HUDEP-2 (cell line): ENCODE results near the gene VAV3.
"Not testable (repeated sequence)": the region's sequence is repeated elsewhere in the genome, so short reads cannot be mapped to it uniquely, and the experiment has no call there.

Experiments
- DNase-seq, 76 experiments: peaks; one replicate each; lab custom pipeline; 2025; ENCODE audit not compliant: unreplicated experiment in 76 of 76; lab: John Stamatoyannopoulos, UW

VAV3 gene

DNA sequence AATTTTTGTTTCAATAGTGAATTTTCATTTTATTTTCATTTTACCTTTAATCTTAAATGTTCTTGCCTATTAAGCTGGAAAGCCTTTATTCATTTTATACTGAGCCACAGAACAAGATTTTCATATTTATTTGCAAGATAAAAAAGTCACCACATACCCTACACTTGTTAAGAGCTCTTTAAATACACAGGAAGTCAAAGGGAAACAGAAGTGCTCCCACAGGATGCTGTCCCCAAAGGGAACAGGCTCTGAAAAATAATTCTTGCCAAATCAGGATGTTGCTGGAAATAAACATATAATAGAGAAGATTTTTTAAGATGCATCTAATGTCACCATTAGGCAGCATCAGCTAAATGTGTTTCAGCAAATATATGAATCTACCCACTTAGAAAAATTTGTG, 113.6 kb downstream of the VAV3 start:
- no peak for DNase-seq

DNA sequence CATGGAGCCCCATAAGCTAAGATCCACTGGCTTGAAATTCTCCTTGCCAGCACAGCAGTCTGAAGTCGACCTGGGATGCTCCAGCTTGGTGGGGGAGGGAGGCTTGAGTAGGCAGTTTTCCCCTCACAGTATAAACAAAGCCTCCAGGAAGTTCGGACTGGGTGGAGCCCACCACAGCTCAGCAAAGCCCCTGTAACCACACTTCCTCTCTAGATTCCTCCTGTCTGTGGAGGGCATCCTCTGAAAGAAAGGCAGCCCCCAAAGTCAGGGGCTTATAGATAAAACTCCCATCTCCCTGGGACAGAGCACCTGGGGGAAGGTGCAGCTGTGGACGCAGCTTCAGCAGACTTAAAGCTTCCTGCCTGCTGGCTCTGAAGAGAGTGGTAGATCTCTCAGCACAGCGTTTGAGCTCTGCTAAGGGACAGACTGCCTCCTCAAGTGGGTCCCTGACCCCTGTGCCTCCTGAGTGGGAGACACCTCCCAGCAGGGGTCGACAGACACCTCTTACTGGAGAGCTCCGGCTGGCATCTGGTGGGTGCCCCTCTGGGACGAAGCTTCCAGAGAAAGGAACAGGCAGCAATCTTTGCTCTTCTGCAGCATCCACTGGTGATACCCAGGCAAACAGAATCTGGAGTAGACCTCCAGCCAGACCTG, 120.3 kb downstream of the VAV3 start:
- DNase-seq: not testable (repeated sequence)

DNA sequence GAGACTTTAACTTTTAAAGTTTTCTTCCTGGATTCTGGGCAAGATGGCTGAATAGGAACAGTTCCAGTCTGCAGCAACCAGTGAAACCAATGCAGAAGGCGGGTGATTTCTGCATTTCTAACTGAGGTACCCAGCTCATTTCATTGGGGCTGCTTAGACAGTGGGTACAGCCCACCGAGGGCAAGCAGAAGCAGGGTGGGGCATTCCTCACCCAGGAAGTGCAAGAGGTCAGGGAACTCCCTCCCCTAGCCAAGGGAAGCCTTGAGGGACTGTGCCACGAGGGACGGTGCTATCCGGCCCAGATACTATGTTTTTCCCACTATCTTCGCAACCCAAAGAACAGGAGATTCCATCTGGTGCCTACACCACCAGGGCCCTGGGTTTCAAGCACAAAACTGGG, 121.0 kb downstream of the VAV3 start:
- no peak for DNase-seq

DNA sequence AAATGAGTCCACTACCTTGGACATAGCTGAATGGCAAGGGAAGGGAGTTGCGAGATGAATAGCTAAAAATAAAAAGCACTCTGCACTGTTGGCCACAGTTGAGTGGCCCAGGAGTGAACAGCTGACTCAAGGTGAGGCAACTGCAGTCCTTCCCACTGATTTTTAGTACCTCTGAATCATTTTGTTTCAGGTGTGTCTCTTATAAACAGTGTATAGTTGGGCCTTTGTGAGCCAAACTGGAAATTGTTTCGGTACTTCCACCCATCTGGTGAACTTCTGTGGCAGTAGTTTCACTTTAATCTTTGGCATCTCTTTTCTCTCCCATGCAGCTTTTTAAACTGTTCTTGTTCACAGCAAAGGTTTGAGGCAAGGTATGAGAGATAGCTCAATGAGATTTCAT, 122.7 kb downstream of the VAV3 start:
- DNase-seq: no peak

DNA sequence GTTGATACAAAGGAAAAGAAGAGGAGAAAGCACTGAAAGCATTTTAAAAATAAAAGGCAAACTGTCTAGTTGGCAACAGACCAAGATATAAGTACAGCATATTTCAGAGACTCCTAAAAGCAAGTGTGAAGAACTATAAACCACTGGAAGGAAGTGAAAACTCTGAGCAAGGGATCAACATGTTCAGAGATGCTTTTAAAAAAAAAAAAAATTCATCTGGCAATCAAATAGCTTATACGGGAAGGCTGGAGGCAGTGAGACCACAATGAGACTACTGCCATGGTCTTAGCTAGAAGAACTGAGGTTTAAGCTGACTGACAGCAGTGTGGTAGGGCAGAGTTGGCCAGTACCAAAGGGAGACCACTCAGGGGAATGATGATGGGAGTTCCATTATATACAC, 124.3 kb downstream of the VAV3 start:
- no peak for DNase-seq

GRCh38 chr1:107838056-107838455, 126.9 kb downstream of the VAV3 start:
- no peak for DNase-seq

DNA sequence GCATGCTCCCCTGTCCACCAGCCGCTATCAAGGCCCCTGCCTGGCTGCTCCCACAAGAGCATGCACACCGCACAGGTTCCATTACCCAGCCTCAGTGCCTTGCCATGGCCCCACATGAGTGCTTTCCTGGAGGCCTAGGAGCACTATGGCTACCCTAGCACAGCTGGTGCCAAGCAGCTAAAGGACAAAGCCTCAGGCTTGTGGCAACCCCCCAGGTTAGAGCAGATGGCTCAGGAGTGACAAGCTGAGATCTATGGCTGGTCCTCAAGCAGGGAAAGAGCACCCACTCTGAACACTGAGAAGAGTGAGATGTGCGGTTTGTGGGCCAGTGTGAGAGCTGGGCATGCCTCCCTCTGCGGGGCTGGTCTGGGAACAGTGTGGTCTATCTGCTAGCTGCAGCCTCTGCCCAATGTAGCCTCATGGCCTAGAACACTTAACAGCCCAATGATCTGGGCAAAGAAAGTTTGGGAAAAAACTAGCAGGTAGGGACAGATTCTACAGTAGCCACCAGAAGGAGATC, 129.8 kb downstream of the VAV3 start:
- DNase-seq: no peak

GRCh38 chr1:107833061-107833460, 131.9 kb downstream of the VAV3 start:
- no peak for DNase-seq

DNA sequence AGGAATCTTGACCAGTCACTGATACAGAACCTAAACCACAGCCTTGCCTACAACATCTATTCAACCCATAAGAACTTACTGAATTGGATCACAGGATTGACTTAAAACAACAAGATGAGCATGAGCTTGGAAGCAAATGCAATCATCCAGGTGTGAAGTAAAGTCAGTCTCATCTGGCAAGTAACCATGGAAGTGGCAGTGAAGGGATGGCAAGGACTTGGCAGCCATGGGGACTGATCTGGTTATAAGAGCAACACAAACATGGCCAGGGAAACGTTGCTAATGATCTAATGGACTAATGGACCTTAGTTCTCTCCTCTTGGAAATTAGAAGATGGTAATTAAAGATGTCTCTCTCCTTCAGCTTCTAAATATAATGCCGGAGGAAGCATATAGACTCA, 133.1 kb downstream of the VAV3 start:
- DNase-seq: no peak

GRCh38 chr1:107830526-107830925, 134.5 kb downstream of the VAV3 start:
- no peak for DNase-seq

- no peak for DNase-seq
These were observed 134.9 kb downstream of the VAV3 start for GRCh38 chr1:107830075-107830474.

- DNase-seq: no peak
These were observed 135.8 kb downstream of the VAV3 start for GRCh38 chr1:107829036-107829770.

DNA sequence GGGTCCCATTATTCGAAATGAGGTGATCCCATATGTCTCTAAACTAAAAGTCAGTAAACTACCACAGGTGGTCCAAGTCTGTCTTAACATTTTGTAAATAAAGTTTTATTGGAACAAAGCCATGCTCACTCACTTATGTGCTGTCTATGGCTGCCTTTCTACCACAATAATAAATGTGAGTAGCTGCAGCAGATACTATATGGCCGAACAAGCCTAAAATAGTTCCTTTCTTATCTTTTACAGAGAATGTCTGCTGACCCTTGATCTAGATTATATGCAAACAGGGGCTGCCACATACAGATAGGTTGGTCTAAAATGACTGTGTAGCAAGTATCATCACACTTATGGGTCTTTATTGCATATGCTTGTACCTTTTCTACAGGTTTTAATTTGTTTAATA, 140.0 kb downstream of the VAV3 start:
- DNase-seq: peak in 4 of 76 experiments; percentile 1 to 19 (median 10)

GRCh38 chr1:107821340-107821739, 143.6 kb downstream of the VAV3 start:
- DNase-seq: no peak

DNA sequence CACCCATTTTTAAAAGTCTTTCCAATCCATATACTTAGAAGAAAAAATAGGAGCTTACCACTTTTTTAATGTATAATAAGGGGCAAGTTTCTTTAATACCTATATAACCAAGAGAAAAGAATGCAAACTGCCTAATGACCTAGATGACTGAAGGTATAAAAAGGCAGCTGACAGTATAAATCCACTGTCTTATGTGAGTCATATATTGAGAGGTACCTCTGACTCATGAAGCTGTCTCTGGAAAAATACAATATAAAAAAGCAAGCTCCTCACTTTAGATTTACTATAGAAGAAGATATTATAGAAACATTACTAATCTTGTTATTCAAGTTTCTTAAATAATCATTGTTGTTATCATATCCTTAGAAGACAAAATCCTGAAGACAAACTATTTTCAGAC, 144.2 kb downstream of the VAV3 start:
- DNase-seq: no peak

DNA sequence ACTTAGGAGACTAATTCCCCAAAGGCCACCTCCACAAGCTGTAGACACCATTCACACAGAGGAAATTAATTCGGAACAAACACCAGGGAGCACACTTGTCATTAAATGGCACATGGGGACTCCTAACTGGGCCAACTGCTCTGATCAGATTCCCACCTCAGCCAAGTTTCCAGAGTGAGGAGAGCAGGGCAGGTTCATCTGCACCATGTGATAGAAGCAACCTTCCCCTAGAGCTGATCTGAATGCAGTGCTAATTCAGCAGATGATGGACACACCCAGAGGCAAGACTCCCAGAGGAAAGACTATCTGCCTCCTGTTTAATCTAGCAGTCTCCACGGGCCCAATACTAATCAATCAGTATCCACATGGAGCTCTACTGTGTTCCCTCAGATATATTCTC, 147.0 kb downstream of the VAV3 start:
- DNase-seq: peak in 2 of 76 experiments; percentile 1 to 11

- DNase-seq: peak in 1 of 76 experiments; percentile 4
These were observed 147.8 kb downstream of the VAV3 start for GRCh38 chr1:107817206-107817605.

DNA sequence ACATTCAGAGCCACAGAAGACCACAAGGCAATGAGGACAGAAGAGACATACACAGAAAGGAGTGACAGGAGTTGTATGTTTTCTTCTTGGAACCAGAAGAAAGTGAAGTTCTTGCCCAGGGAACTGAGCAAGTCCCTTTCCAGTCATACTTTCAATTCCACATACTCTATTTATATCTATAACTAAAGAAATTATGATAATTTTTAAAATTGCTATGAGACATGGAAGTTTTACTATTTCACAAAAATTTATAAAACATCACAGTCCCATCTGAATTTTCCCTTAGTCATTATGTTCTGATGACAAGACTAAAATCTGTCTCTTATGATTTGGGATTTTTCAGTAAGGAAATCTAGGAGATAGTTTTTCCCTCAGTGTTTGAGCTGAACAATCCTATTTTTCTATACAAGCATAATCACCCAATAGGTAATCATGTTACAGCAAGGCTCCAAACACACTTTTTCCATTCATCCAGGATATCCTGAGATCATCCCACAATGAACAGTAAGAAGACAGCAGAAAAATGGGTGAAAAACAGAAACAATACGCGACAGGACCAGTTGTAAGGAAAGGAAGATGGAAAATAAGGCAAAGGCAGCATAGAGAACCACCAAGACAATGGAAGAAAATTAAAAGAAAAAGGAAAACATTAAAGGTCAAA, 154.6 kb downstream of the VAV3 start:
- no peak for DNase-seq

GRCh38 chr1:107807855-107808254, 157.1 kb downstream of the VAV3 start:
- DNase-seq: no peak

- DNase-seq: no peak
These were observed 157.6 kb downstream of the VAV3 start for GRCh38 chr1:107807405-107807804.

- no peak for DNase-seq
These were observed 158.1 kb downstream of the VAV3 start for GRCh38 chr1:107806902-107807301.

- no peak for DNase-seq
These were observed 160.2 kb downstream of the VAV3 start for GRCh38 chr1:107804741-107805140.
